B cell (primary cell): ENCODE data around the gene PKIG. TPM values are rescaled to one million over a fixed set of nuclear protein-coding genes. Genes with fewer than 3 reads are reported as not detected.

Experiments used
- ATAC-seq: fragments of 200-7000 bp; cut with Tn5 transposase; one replicate; pipeline ENCODE4 v1.10.0; 2021; ENCODE audit warnings: low read depth, mild to moderate bottlenecking, moderate number of reproducible peaks, moderate library complexity
- CTCF ChIA-PET: fragments of 350-600 bp; sonication (Branson Sonifier 250); formaldehyde crosslinking; loops from one replicate; lab custom pipeline; 2021; ENCODE audit warnings: antibody characterized with exemption, inconsistent platforms; lab: Charles Lee
- POLR2A ChIA-PET: fragments of 350-600 bp; sonication (Branson Sonifier 250); formaldehyde crosslinking; loops from one replicate; lab custom pipeline; 2021; ENCODE audit warnings: antibody characterized with exemption; lab: Charles Lee
- DNase-seq: peaks from one replicate; pipeline ENCODE4 v3.0.0; 2013
- H2AFZ ChIP-seq: 2 replicates; pipeline ENCODE4 v1.6.1; 2012; ENCODE audit warnings: mild to moderate bottlenecking, low read depth, low read length; ENCODE audit not compliant: insufficient read depth, poor library complexity, severe bottlenecking
- H3K27ac ChIP-seq, 2 donors: 1 replicate in 1 of 2; 2 replicates in 1 of 2; pipeline ENCODE4 v1.5.1; 2012 to 2013; ENCODE audit warnings: low read length in 2 of 2, mild to moderate bottlenecking in 2 of 2, moderate library complexity in 1 of 2
- H3K27me3 ChIP-seq, 4 experiments: fragments of 200-600 bp in 1 of 4; sonication (generic) in 1 of 4; replicated peaks in 1 of 4; 1 replicate in 2 of 4; 2 replicates in 2 of 4; pipeline versions ENCODE4 v1.6.1 to v1.7.0; 2013 to 2016; ENCODE audit warnings: low read length in 3 of 4, mild to moderate bottlenecking in 2 of 4, mixed read lengths in 1 of 4, moderate library complexity in 1 of 4; ENCODE audit not compliant: insufficient read depth in 4 of 4, control insufficient read depth in 3 of 4; ENCODE audit errors: control extremely low read depth in 1 of 4
- H3K36me3 ChIP-seq, 2 experiments: replicated peaks in 1 of 2; 1 replicate in 1 of 2; 2 replicates in 1 of 2; pipeline versions ENCODE4 v1.6.1 to v1.7.1; 2013; ENCODE audit warnings: low read length in 1 of 2; ENCODE audit not compliant: insufficient read depth in 2 of 2, control insufficient read depth in 1 of 2; ENCODE audit errors: control extremely low read depth in 1 of 2, extremely low read depth in 1 of 2
- H3K4me1 ChIP-seq, 2 donors: fragments of 200-600 bp in 1 of 2; sonication (generic) in 1 of 2; 1 replicate in 1 of 2; 2 replicates in 1 of 2; pipeline versions ENCODE4 v1.5.1 to v1.6.1; 2013 to 2017; ENCODE audit warnings: low read length in 2 of 2; ENCODE audit not compliant: control insufficient read depth in 2 of 2, insufficient read depth in 2 of 2
- H3K4me2 ChIP-seq: replicated peaks from 2 replicates; pipeline ENCODE3; 2012; ENCODE audit warnings: mild to moderate bottlenecking, low read depth, low read length; ENCODE audit not compliant: poor library complexity, severe bottlenecking
- H3K4me3 ChIP-seq, 5 experiments: fragments of 200-600 bp in 1 of 5; sonication (generic) in 1 of 5; 1 replicate in 3 of 5; 2 replicates in 2 of 5; pipeline versions ENCODE4 v1.5.1 to v1.7.0; 2011 to 2016; ENCODE audit warnings: low read length in 4 of 5, mild to moderate bottlenecking in 4 of 5, low read depth in 2 of 5, control low read depth in 1 of 5, moderate library complexity in 1 of 5; ENCODE audit not compliant: insufficient read depth in 1 of 5; ENCODE audit errors: control extremely low read depth in 1 of 5, extremely low read depth in 1 of 5
- H3K79me2 ChIP-seq: fragments of 200-600 bp; sonication (generic); one replicate; pipeline ENCODE4 v1.6.0; 2016; ENCODE audit warnings: low read length; ENCODE audit not compliant: control insufficient read depth, insufficient read depth
- H3K9ac ChIP-seq: fragments of 200-600 bp; sonication (generic); 2 replicates; pipeline ENCODE4 v1.6.1; 2017; ENCODE audit warnings: mild to moderate bottlenecking, low read length, moderate library complexity
- H3K9me3 ChIP-seq, 3 donors: one replicate each; pipeline versions ENCODE4 v1.6.1 to v1.7.1; 2013; ENCODE audit warnings: low read length in 2 of 3; ENCODE audit not compliant: control insufficient read depth in 2 of 3, insufficient read depth in 1 of 3; ENCODE audit errors: control extremely low read depth in 1 of 3
- H4K20me1 ChIP-seq: 2 replicates; pipeline ENCODE4 v1.6.0; 2012; ENCODE audit warnings: mild to moderate bottlenecking, low read length; ENCODE audit not compliant: insufficient read depth, control insufficient read depth, poor library complexity, severe bottlenecking
- H3K27ac Mint-ChIP-seq: one replicate; pipeline ENCODE4 v1.8.0; 2021; ENCODE audit warnings: mixed read lengths
- H3K27me3 Mint-ChIP-seq: one replicate; pipeline ENCODE4 v1.8.0; 2021; ENCODE audit warnings: mixed read lengths
- H3K4me1 Mint-ChIP-seq: one replicate; pipeline ENCODE4 v1.8.0; 2021; ENCODE audit warnings: mixed read lengths
- H3K4me3 Mint-ChIP-seq: one replicate; pipeline ENCODE4 v1.8.0; 2021; ENCODE audit warnings: mixed read lengths
- H3K9me3 Mint-ChIP-seq: one replicate; pipeline ENCODE4 v1.8.0; 2022; ENCODE audit warnings: mixed read lengths; ENCODE audit not compliant: insufficient read depth
- EZH2 ChIP-seq: IDR thresholded peaks from 2 replicates; pipeline ENCODE4 v1.6.1; 2012; ENCODE audit warnings: borderline replicate concordance, low read depth, mild to moderate bottlenecking, moderate library complexity, low read length; ENCODE audit not compliant: insufficient read depth, poor library complexity, severe bottlenecking
- WGBS: methylation state at CpG from one replicate; pipeline ENCODE4 v1.1.5; 2013; ENCODE audit warnings: missing lambda C conversion rate; ENCODE audit not compliant: insufficient coverage; 5-methylcytosine and 5-hydroxymethylcytosine counted together
- intact Hi-C: fragments of 100-400 bp; cut with micrococcal nuclease; formaldehyde crosslinking; loops from one replicate; pipeline ENCODE4 v1.10.0; 2022
- polyA plus RNA-seq: library from polyadenylated mRNA; depleted of rRNA; stranded (reverse); fragments of >200 nt; gene quantifications from 2 replicates; pipeline ENCODE4 v1.2.3, GENCODE V29; 2012
- total RNA-seq, 2 donors: library from RNA; stranded (reverse); fragments of 120-200 nt in 1 of 2; gene quantifications; 1 replicate in 1 of 2; 2 replicates in 1 of 2; pipeline versions ENCODE4 v1.2.3 to v1.2.4, GENCODE V29; 2013 to 2022
- TF ChIP-seq, protein P1 (sequence below): fragments of 200-600 bp; IDR thresholded peaks from one replicate; pipeline ENCODE4 v1.8.0; 2022; ENCODE audit warnings: antibody characterized with exemption, mild to moderate bottlenecking

The PKIG gene
- total and polyA plus RNA-seq, 2 donors (not counting 1 experiment from before 2014, with no cell fraction given) = 128 to 168 TPM

DNA sequence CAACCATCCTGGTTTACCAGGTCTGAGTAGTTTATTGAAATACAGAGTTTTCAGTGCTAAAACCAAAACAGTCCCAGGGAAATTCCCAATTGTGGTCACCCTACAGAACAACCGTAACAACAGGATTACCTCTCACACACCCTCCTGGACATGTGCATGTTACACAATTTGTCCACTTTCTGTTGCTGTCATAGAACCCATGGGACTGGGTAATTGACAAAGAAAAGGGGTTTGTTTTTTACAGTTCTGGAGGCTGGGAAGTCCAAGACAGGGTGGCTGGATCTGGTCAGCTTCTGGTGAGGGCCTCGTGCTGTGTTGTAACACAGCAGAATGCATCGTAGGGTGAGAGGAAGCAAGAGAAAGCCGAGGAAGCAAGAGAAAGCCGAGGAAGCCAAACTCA is 78.2 kb downstream of the PKIG start:
- Mint-ChIP-seq H3K27me3 (no peaks in the 10 kb centered on the region), H3K9me3 (no peaks in the 10 kb centered on the region), H3K4me3 (no peak overlapping the region), H3K27ac (no peak overlapping the region), H3K4me1 (peaks cover 7% of the 10 kb centered on the region)
- no peak for ATAC-seq
- Histone ChIP-seq H3K79me2 (no peaks in the 10 kb centered on the region), H3K4me3 (no peak overlapping the region), H3K9ac (no peak overlapping the region), H3K27me3 (peaks cover 0 to 3% (median 0%) of the 10 kb centered on the region in 4 experiments), H3K36me3 (no peaks in the 10 kb centered on the region), H3K9me3 (peaks cover 0 to 5% (median 0%) of the 10 kb centered on the region in 3 donors), H4K20me1 (no peaks in the 10 kb centered on the region), H2AFZ (no peak overlapping the region), H3K4me2 (no peak overlapping the region), H3K4me1 (peaks cover 4% of the 10 kb centered on the region in 2 donors), H3K27ac (no peak overlapping the region)
- 67% methylated on average over 1 of the region's 5 CpGs for WGBS
- CTCF ChIA-PET = no interaction called here
- POLR2A ChIA-PET = no interaction called here
- intact Hi-C loops = no loop called here
- TF ChIP-seq, protein P1, sequence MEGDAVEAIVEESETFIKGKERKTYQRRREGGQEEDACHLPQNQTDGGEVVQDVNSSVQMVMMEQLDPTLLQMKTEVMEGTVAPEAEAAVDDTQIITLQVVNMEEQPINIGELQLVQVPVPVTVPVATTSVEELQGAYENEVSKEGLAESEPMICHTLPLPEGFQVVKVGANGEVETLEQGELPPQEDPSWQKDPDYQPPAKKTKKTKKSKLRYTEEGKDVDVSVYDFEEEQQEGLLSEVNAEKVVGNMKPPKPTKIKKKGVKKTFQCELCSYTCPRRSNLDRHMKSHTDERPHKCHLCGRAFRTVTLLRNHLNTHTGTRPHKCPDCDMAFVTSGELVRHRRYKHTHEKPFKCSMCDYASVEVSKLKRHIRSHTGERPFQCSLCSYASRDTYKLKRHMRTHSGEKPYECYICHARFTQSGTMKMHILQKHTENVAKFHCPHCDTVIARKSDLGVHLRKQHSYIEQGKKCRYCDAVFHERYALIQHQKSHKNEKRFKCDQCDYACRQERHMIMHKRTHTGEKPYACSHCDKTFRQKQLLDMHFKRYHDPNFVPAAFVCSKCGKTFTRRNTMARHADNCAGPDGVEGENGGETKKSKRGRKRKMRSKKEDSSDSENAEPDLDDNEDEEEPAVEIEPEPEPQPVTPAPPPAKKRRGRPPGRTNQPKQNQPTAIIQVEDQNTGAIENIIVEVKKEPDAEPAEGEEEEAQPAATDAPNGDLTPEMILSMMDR = no peak
- TF ChIP-seq EZH2 = no peak
- no peak for DNase-seq

DNA sequence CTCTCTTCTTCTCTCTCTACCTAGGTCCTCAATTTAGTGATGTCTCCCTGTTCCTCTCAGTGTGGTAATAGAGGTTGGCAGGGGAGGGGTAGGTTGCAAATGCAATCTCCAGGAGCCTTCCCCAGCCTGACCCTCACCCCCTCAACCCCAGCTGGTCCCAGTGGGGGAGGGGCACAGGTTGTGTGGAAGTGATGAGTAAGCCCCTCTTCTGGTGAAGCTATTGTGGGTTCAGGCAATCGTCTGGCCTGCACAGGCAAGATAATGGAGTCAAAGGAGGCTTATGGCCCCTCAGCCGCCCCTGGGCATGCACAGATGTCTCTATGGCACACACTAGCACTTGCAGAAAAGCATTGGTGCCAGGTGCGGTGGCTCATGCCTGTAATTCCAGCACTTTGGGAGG is 79.9 kb downstream of the PKIG start:
- Histone ChIP-seq H3K4me1 (peaks cover 4% of the 10 kb centered on the region in 2 donors), H3K27me3 (peaks cover 0 to 3% (median 0%) of the 10 kb centered on the region in 4 experiments), H3K79me2 (no peaks in the 10 kb centered on the region), H3K4me3 (no peak overlapping the region), H4K20me1 (no peaks in the 10 kb centered on the region), H3K9ac (no peak overlapping the region), H3K9me3 (peaks cover 0 to 5% (median 0%) of the 10 kb centered on the region in 3 donors), H3K27ac (no peak overlapping the region), H3K36me3 (no peaks in the 10 kb centered on the region), H2AFZ (no peak overlapping the region), H3K4me2 (no peak overlapping the region)
- DNase-seq (no peak), ATAC-seq (no peak)
- 53% methylated on average over 3 of the region's 3 CpGs for WGBS
- no peak overlapping the region for H3K4me3 Mint-ChIP-seq
- TF ChIP-seq EZH2 = no peak
- TF ChIP-seq, protein P1 = no peak
- peaks cover 7% of the 10 kb centered on the region for H3K4me1 Mint-ChIP-seq
- no peak overlapping the region for H3K27ac Mint-ChIP-seq
- CTCF ChIA-PET = no interaction called here
- intact Hi-C loops = no loop called here
- H3K27me3 Mint-ChIP-seq = no peaks in the 10 kb centered on the region
- no peaks in the 10 kb centered on the region for H3K9me3 Mint-ChIP-seq
- POLR2A ChIA-PET = no interaction called here
